Activated CD4-positive, alpha-beta T cell treated with anti-CD3 and anti-CD28 coated beads, Interleukin-2, amount 10 ng/mL, durations not matched to agents 24 days and 14 days (primary cell): Measurements from ENCODE around the gene ARID5A. TPM values are rescaled to one million over a fixed set of nuclear protein-coding genes. Genes with fewer than 3 reads are reported as not detected.

Experiments
- DNase-seq: peaks from one replicate; pipeline ENCODE4 v3.0.0; 2022
- H3K27ac Mint-ChIP-seq: one replicate; pipeline ENCODE4 v1.8.0; 2022; ENCODE audit warnings: mild to moderate bottlenecking, mixed read lengths
- H3K27me3 Mint-ChIP-seq: one replicate; pipeline ENCODE4 v1.8.0; 2022; ENCODE audit warnings: mixed read lengths
- H3K36me3 Mint-ChIP-seq: one replicate; pipeline ENCODE4 v1.8.0; 2022; ENCODE audit warnings: low read depth, mild to moderate bottlenecking, mixed read lengths
- H3K4me1 Mint-ChIP-seq: one replicate; pipeline ENCODE4 v1.8.0; 2021; ENCODE audit warnings: mixed read lengths
- H3K4me3 Mint-ChIP-seq: one replicate; pipeline ENCODE4 v1.8.0; 2022; ENCODE audit warnings: mild to moderate bottlenecking, moderate library complexity, mixed read lengths
- H3K9me3 Mint-ChIP-seq: one replicate; pipeline ENCODE4 v1.8.0; 2021; ENCODE audit warnings: mixed read lengths
- intact Hi-C: fragments of 100-400 bp; cut with micrococcal nuclease; formaldehyde crosslinking; loops from one replicate; pipeline ENCODE4 v1.15.1; 2023
- total RNA-seq: library from RNA; stranded (reverse); gene quantifications from 2 replicates; pipeline ENCODE4 v1.2.3, GENCODE V29; 2022

ARID5A gene
- total RNA-seq, 1 donor from 2014 or later = 229 TPM

- intact Hi-C loops = loop anchor here (1.0 to 5.0 kb wide), 3 partner anchors 9 to 380 kb away; partner anchors contain the start of genes ARID5A and DUSP2
- Mint-ChIP-seq H3K27ac (peak overlapping the region; percentile 94), H3K9me3 (no peaks in the 10 kb centered on the region), H3K36me3 (no peaks in the 10 kb centered on the region), H3K4me1 (peaks cover 86% of the 10 kb centered on the region), H3K4me3 (peak overlapping the region; percentile 81), H3K27me3 (no peaks in the 10 kb centered on the region)
- DNase-seq = peak; percentile 91
Observed at GRCh38 chr2:96527286-96528005, 9.1 kb upstream of the ARID5A start.

GRCh38 chr2:96528006-96528699 lies 8.4 kb upstream of the ARID5A start:
- no peaks in the 10 kb centered on the region for H3K9me3 Mint-ChIP-seq
- H3K27ac Mint-ChIP-seq = peak overlapping the region; percentile 92
- no peaks in the 10 kb centered on the region for H3K36me3 Mint-ChIP-seq
- peak overlapping the region; percentile 79 for H3K4me3 Mint-ChIP-seq
- peak; percentile 89 for DNase-seq
- intact Hi-C loops = loop anchor here (1.0 to 5.0 kb wide), 3 partner anchors 8 to 381 kb away; partner anchors contain the start of genes ARID5A and DUSP2
- peaks cover 85% of the 10 kb centered on the region for H3K4me1 Mint-ChIP-seq
- no peaks in the 10 kb centered on the region for H3K27me3 Mint-ChIP-seq

GRCh38 chr2:96528700-96529375 lies 7.7 kb upstream of the ARID5A start:
- no peaks in the 10 kb centered on the region for H3K36me3 Mint-ChIP-seq

GRCh38 chr2:96529376-96530143 lies 7.0 kb upstream of the ARID5A start:
- intact Hi-C loops = loop anchor here (5.0 to 10.0 kb wide), 4 partner anchors 187 to 995 kb away; partner anchors contain the start of genes ANKRD36 and DUSP2
- no peaks in the 10 kb centered on the region for H3K27me3 Mint-ChIP-seq

More at GRCh38 chr2:96528700-96529375, 7.7 kb upstream of the ARID5A start:
- H3K4me1 Mint-ChIP-seq = peaks cover 86% of the 10 kb centered on the region
- peak overlapping the region; percentile 79 for H3K4me3 Mint-ChIP-seq
- peak overlapping the region; percentile 92 for H3K27ac Mint-ChIP-seq
- no peaks in the 10 kb centered on the region for H3K27me3 Mint-ChIP-seq
- intact Hi-C loops = loop anchor here (1.0 to 5.0 kb wide), 3 partner anchors 7 to 382 kb away; partner anchors contain the start of genes ARID5A and DUSP2
- DNase-seq = no peak
- H3K9me3 Mint-ChIP-seq = no peaks in the 10 kb centered on the region

GRCh38 chr2:96530144-96530430 lies 6.5 kb upstream of the ARID5A start:
- H3K36me3 Mint-ChIP-seq = no peaks in the 10 kb centered on the region
- peaks cover 81% of the 10 kb centered on the region for H3K4me1 Mint-ChIP-seq
- H3K4me3 Mint-ChIP-seq = peak overlapping the region; percentile 78
- H3K27me3 Mint-ChIP-seq = no peaks in the 10 kb centered on the region
- intact Hi-C loops = loop anchor here (10.0 kb wide), 2 partner anchors 585 to 995 kb away; partner anchors contain the start of gene ANKRD36
- peak; percentile 64 for DNase-seq
- no peaks in the 10 kb centered on the region for H3K9me3 Mint-ChIP-seq
- H3K27ac Mint-ChIP-seq = peak overlapping the region; percentile 89

More at GRCh38 chr2:96529376-96530143, 7.0 kb upstream of the ARID5A start:
- no peak for DNase-seq
- Mint-ChIP-seq H3K36me3 (no peaks in the 10 kb centered on the region), H3K9me3 (no peaks in the 10 kb centered on the region), H3K4me1 (peaks cover 85% of the 10 kb centered on the region), H3K27ac (peak overlapping the region; percentile 92), H3K4me3 (peak overlapping the region; percentile 79)

- no peaks in the 10 kb centered on the region for H3K36me3 Mint-ChIP-seq
- H3K4me1 Mint-ChIP-seq = peaks cover 81% of the 10 kb centered on the region
- H3K9me3 Mint-ChIP-seq = no peaks in the 10 kb centered on the region
- peak; percentile 64 for DNase-seq
- peak overlapping the region; percentile 78 for H3K4me3 Mint-ChIP-seq
- peak overlapping the region; percentile 89 for H3K27ac Mint-ChIP-seq
- H3K27me3 Mint-ChIP-seq = no peaks in the 10 kb centered on the region
- intact Hi-C loops = loop anchor here (10.0 kb wide), 2 partner anchors 584 to 996 kb away; partner anchors contain the start of gene ANKRD36
Observed at GRCh38 chr2:96530474-96531357, 5.8 kb upstream of the ARID5A start.

GRCh38 chr2:96531366-96531765 lies 5.2 kb upstream of the ARID5A start:
- peak overlapping the region; percentile 78 for H3K4me3 Mint-ChIP-seq
- H3K4me1 Mint-ChIP-seq = peaks cover 82% of the 10 kb centered on the region
- H3K27me3 Mint-ChIP-seq = no peaks in the 10 kb centered on the region
- intact Hi-C loops = loop anchor here (10.0 kb wide), 2 partner anchors 583 to 997 kb away; partner anchors contain the start of gene ANKRD36
- H3K27ac Mint-ChIP-seq = peak overlapping the region; percentile 89
- no peaks in the 10 kb centered on the region for H3K36me3 Mint-ChIP-seq
- no peaks in the 10 kb centered on the region for H3K9me3 Mint-ChIP-seq
- no peak for DNase-seq

GRCh38 chr2:96531872-96532505 lies 4.6 kb upstream of the ARID5A start:
- no peaks in the 10 kb centered on the region for H3K9me3 Mint-ChIP-seq
- H3K27me3 Mint-ChIP-seq = no peaks in the 10 kb centered on the region
- DNase-seq = peak; percentile 94
- H3K27ac Mint-ChIP-seq = peak overlapping the region; percentile 89
- H3K4me1 Mint-ChIP-seq = peaks cover 76% of the 10 kb centered on the region
- intact Hi-C loops = loop anchor here (1.0 to 10.0 kb wide), 4 partner anchors 8 to 997 kb away; partner anchors contain the start of gene ANKRD36
- peaks cover under 1% of the 10 kb centered on the region for H3K36me3 Mint-ChIP-seq
- H3K4me3 Mint-ChIP-seq = peak overlapping the region; percentile 78

GRCh38 chr2:96532641-96533291 lies 3.8 kb upstream of the ARID5A start:
- peak; percentile 59 for DNase-seq
- Mint-ChIP-seq H3K36me3 (peaks cover 6% of the 10 kb centered on the region), H3K9me3 (no peaks in the 10 kb centered on the region), H3K27ac (peak overlapping the region; percentile 89), H3K27me3 (no peaks in the 10 kb centered on the region), H3K4me1 (peaks cover 75% of the 10 kb centered on the region), H3K4me3 (peak overlapping the region; percentile 26)
- intact Hi-C loops = loop anchor here (1.0 to 10.0 kb wide), 4 partner anchors 8 to 998 kb away; partner anchors contain the start of gene ANKRD36

GRCh38 chr2:96533292-96534073 lies 3.1 kb upstream of the ARID5A start:
- peak; percentile 61 for DNase-seq
- intact Hi-C loops = loop anchor here (2.0 to 10.0 kb wide), 3 partner anchors 25 to 999 kb away; partner anchors contain the start of gene ANKRD36
- Mint-ChIP-seq H3K4me3 (no peak overlapping the region), H3K9me3 (no peaks in the 10 kb centered on the region), H3K4me1 (peaks cover 68% of the 10 kb centered on the region), H3K27me3 (no peaks in the 10 kb centered on the region), H3K36me3 (peaks cover 14% of the 10 kb centered on the region), H3K27ac (peak overlapping the region; percentile 55)

- no peak for DNase-seq
- Mint-ChIP-seq H3K9me3 (no peaks in the 10 kb centered on the region), H3K27ac (peak overlapping the region; percentile 55), H3K36me3 (peaks cover 20% of the 10 kb centered on the region), H3K4me3 (no peak overlapping the region), H3K27me3 (no peaks in the 10 kb centered on the region), H3K4me1 (peaks cover 64% of the 10 kb centered on the region)
- intact Hi-C loops = loop anchor here (10.0 kb wide), 2 partner anchors 581 to 999 kb away; partner anchors contain the start of gene ANKRD36
Observed at GRCh38 chr2:96534141-96534540, 2.4 kb upstream of the ARID5A start.
